ENCODE data around the gene CEP152. TPM values are rescaled to one million over a fixed set of nuclear protein-coding genes. Genes with fewer than 3 reads are reported as not detected.
A peak's percentile ranks its signal among the peaks of the same experiment; 100 is the strongest.

The CEP152 gene, protein sequence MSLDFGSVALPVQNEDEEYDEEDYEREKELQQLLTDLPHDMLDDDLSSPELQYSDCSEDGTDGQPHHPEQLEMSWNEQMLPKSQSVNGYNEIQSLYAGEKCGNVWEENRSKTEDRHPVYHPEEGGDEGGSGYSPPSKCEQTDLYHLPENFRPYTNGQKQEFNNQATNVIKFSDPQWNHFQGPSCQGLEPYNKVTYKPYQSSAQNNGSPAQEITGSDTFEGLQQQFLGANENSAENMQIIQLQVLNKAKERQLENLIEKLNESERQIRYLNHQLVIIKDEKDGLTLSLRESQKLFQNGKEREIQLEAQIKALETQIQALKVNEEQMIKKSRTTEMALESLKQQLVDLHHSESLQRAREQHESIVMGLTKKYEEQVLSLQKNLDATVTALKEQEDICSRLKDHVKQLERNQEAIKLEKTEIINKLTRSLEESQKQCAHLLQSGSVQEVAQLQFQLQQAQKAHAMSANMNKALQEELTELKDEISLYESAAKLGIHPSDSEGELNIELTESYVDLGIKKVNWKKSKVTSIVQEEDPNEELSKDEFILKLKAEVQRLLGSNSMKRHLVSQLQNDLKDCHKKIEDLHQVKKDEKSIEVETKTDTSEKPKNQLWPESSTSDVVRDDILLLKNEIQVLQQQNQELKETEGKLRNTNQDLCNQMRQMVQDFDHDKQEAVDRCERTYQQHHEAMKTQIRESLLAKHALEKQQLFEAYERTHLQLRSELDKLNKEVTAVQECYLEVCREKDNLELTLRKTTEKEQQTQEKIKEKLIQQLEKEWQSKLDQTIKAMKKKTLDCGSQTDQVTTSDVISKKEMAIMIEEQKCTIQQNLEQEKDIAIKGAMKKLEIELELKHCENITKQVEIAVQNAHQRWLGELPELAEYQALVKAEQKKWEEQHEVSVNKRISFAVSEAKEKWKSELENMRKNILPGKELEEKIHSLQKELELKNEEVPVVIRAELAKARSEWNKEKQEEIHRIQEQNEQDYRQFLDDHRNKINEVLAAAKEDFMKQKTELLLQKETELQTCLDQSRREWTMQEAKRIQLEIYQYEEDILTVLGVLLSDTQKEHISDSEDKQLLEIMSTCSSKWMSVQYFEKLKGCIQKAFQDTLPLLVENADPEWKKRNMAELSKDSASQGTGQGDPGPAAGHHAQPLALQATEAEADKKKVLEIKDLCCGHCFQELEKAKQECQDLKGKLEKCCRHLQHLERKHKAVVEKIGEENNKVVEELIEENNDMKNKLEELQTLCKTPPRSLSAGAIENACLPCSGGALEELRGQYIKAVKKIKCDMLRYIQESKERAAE (N-terminal part only)
- 6.4 and 6.5 TPM in 2 replicates for total RNA-seq (2022)
- percentile 60 among the genes with signal in this experiment for Bru-seq, nascent RNA
- percentile 61 among the genes with signal in this experiment for BruChase-seq, experiment 1, labeled RNA remaining after a 6-hour chase
- percentile 60 among the genes with signal in this experiment for BruChase-seq, experiment 2, labeled RNA remaining after a 2-hour chase
- long read RNA-seq, full-length matches to known transcripts, result 1 of 9 reads
- long read RNA-seq, partial matches to known transcripts, result 4 of 9 reads
- long read RNA-seq, other reads (novel, unspliced or antisense), result 4 of 9 reads

DNA sequence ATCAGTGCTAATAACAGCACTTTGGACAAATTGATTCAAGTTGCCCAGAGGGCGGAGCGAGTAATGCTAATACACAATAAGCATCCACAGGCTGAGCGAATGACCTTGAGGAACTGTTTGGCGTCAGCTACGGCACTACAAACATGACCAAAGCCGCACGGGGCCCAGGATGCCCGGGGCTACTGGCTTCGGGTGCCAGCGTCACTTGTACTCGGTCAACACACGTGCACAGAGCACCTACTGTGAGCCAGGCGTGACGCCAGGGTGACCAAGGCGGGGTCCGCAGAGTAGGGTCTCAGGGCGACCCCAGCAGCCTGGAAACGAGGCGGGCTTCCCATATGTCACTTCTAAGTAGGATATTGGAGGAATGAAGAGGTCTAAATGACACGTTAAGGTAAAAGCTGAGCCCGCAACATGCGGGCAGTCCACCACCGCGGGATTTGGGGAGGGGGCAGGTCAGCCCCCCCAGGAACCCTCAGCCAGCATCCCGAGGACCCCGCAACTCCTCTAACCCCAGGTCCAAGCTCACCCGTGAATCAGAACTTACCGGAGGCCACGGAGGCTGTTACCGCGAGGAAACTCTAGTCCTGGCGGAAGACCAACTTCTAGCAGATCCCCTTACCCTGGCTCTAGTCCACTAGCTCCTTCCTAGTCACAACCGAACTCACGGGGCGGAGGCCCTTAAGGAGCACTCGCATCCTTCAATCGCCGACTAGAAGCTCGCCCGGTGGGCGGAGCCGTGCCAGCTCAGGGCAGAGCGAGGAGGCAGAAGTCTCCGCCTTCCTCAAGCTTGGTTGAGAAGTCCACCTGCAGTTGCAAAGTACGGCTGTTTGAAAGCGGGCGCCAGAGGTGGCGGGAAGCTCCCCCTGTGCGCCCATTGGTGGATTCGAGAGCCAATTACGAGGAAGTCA lies at the start of gene CEP152:
Gene CEP152, minus strand, starts transcription at position 656 of the 911 bp plus-strand sequence. CDS start 5,420 bp downstream, outside the sequence.
- CTCF ChIA-PET, result interaction anchor here (0.6 to 2.1 kb wide), 11 partner anchors 9 to 458 kb away, joined by 3 to 10 read pairs (median 4); no protein-coding TSS in a partner anchor
- Mint-ChIP-seq H3K9me3 (ENCODE audit: unreplicated experiment) (no peaks in the 10 kb centered on the region), H3K4me1 (ENCODE audit: insufficient read depth, unreplicated experiment) (peaks cover 37% of the 10 kb centered on the region), H3K4me3 (ENCODE audit: unreplicated experiment) (peak within 1 kb of the TSS; percentile 90), H3K27ac (ENCODE audit: low read depth, unreplicated experiment) (peak within 1 kb of the TSS; percentile 90), H3K27me3 (ENCODE audit: insufficient read depth, unreplicated experiment) (no peaks in the 10 kb centered on the region), H3K36me3 (ENCODE audit: insufficient read depth, unreplicated experiment) (peaks cover under 1% of the 10 kb centered on the region)
- POLR2A ChIA-PET, result interaction anchor here (0.5 to 3.7 kb wide), 28 partner anchors 10 to 480 kb away, joined by 3 to 22 read pairs (median 3); partner anchors contain the start of genes COPS2, DUT, EID1 and FBN1
- intact Hi-C loops (cut with micrococcal nuclease), result loop anchor here (5.0 kb wide), 2 partner anchors 47 to 1337 kb away; no protein-coding TSS in a partner anchor
- TF ChIP-seq, protein P1, sequence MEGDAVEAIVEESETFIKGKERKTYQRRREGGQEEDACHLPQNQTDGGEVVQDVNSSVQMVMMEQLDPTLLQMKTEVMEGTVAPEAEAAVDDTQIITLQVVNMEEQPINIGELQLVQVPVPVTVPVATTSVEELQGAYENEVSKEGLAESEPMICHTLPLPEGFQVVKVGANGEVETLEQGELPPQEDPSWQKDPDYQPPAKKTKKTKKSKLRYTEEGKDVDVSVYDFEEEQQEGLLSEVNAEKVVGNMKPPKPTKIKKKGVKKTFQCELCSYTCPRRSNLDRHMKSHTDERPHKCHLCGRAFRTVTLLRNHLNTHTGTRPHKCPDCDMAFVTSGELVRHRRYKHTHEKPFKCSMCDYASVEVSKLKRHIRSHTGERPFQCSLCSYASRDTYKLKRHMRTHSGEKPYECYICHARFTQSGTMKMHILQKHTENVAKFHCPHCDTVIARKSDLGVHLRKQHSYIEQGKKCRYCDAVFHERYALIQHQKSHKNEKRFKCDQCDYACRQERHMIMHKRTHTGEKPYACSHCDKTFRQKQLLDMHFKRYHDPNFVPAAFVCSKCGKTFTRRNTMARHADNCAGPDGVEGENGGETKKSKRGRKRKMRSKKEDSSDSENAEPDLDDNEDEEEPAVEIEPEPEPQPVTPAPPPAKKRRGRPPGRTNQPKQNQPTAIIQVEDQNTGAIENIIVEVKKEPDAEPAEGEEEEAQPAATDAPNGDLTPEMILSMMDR (IDR thresholded peaks at IDR 0.05; ENCODE audit: unreplicated experiment), result no peak
- peak; percentile 100 for DNase-seq (ENCODE audit: unreplicated experiment)
- TSS peak; percentile 46 for BruUV-seq (replicated peaks)

DNA sequence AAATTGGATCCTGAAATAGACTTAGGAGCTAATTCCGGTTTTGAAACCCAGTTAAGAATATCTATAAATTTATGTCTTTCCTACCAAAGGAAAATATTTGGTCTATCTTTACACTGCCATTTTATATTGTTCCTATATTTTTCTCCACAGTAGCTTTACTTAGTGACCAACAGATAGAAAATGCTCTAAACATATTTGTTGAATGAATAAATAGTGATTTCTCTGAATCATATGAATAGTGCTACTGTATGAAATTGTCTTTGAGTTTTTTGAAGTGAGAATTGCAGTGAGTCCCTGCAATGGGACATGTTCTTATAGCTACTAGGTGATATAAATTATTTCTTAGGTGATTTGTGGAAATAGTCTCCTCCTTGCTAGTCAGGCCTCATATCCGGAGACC lies 48.6 kb upstream of the CEP152 start:
- intact Hi-C loops (cut with micrococcal nuclease), result loop anchor here (5.0 kb wide), 2 partner anchors 47 to 212 kb away; partner anchors contain the start of genes CEP152 and FBN1
- no peak for DNase-seq (ENCODE audit: unreplicated experiment)
- no peaks in the 10 kb centered on the region for H3K36me3 Mint-ChIP-seq (ENCODE audit: insufficient read depth, unreplicated experiment)
- TF ChIP-seq, protein P1 (IDR thresholded peaks at IDR 0.05; ENCODE audit: unreplicated experiment), result no peak
- ChIA-PET POLR2A (interaction anchor here (0.6 to 2.5 kb wide), 7 partner anchors 9 to 1288 kb away, joined by 3 to 8 read pairs (median 3); partner anchors contain the start of genes CEP152, EID1 and GALK2), CTCF (interaction anchor here (0.6 to 8.5 kb wide), 9 partner anchors 24 to 1286 kb away, joined by 3 to 127 read pairs (median 4); partner anchors contain the start of gene SHC4)
- no peak overlapping the region for H3K27ac Mint-ChIP-seq (ENCODE audit: low read depth, unreplicated experiment)
- BruUV-seq (replicated peaks), result no TSS peak
- no peaks in the 10 kb centered on the region for H3K9me3 Mint-ChIP-seq (ENCODE audit: unreplicated experiment)
- no peak overlapping the region for H3K4me3 Mint-ChIP-seq (ENCODE audit: unreplicated experiment)
- H3K4me1 Mint-ChIP-seq (ENCODE audit: insufficient read depth, unreplicated experiment), result peaks cover 21% of the 10 kb centered on the region
- H3K27me3 Mint-ChIP-seq (ENCODE audit: insufficient read depth, unreplicated experiment), result no peaks in the 10 kb centered on the region

DNA sequence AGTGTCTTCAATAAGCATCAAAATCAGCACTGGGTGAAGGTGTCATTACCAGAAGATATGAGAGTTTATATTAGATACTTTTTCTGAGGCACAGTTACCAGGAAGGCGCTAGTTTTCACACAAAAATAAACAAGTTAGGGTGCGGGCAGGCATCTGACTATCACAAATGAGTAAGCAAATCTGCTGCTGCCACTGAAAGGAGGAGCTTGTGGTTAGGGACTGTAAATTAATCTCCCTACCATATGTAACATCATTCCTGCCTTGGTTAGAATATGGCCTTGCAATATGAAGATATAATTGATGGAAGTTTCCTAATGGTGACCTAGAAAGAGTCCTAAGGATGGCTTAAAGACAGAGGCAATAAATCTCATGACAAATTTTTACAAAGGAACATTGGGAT lies 47.5 kb upstream of the CEP152 start:
- POLR2A ChIA-PET, result interaction anchor here (0.5 to 2.5 kb wide), 10 partner anchors 9 to 500 kb away, joined by 3 to 8 read pairs (median 4); partner anchors contain the start of genes CEP152, EID1 and SECISBP2L
- BruUV-seq (replicated peaks), result no TSS peak
- TF ChIP-seq, protein P1 (IDR thresholded peaks at IDR 0.05; ENCODE audit: unreplicated experiment), result no peak
- Mint-ChIP-seq H3K4me3 (ENCODE audit: unreplicated experiment) (no peak overlapping the region), H3K4me1 (ENCODE audit: insufficient read depth, unreplicated experiment) (peaks cover 21% of the 10 kb centered on the region), H3K27me3 (ENCODE audit: insufficient read depth, unreplicated experiment) (no peaks in the 10 kb centered on the region), H3K27ac (ENCODE audit: low read depth, unreplicated experiment) (no peak overlapping the region), H3K36me3 (ENCODE audit: insufficient read depth, unreplicated experiment) (no peaks in the 10 kb centered on the region), H3K9me3 (ENCODE audit: unreplicated experiment) (no peaks in the 10 kb centered on the region)
- CTCF ChIA-PET, result interaction anchor here (0.5 to 8.5 kb wide), 8 partner anchors 106 to 1467 kb away, joined by 3 to 127 read pairs (median 5); partner anchors contain the start of gene SHC4
- intact Hi-C loops (cut with micrococcal nuclease), result loop anchor here (5.0 kb wide), 2 partner anchors 46 to 211 kb away; partner anchors contain the start of genes CEP152 and FBN1
- DNase-seq (ENCODE audit: unreplicated experiment), result peak; percentile 38

Data from MCF 10A (cell line).